Panc1 (cell line): ENCODE data around the gene CACNA1B. TPM values are rescaled to one million over a fixed set of nuclear protein-coding genes. Genes with fewer than 3 reads are reported as not detected.

Source experiments
- ATAC-seq: fragments of 200-7000 bp; cut with Tn5 transposase; 2 replicates; pipeline ENCODE4 v1.9.1; 2020; ENCODE audit warnings: mild to moderate bottlenecking, moderate library complexity
- BruUV-seq: library from RNA; stranded (reverse); fragments of 400-500 nt; replicated peaks from 2 replicates; lab custom pipeline; 2021; lab: Mats Ljungman, UMichigan
- CTCF ChIA-PET: fragments of 300-600 bp; sonication (Branson Sonifier 250); formaldehyde crosslinking; loops from one replicate; lab custom pipeline; 2022; ENCODE audit warnings: antibody characterized with exemption; lab: Charles Lee
- POLR2A ChIA-PET: fragments of 300-600 bp; sonication (Branson Sonifier 250); formaldehyde crosslinking; loops from one replicate; lab custom pipeline; 2022; ENCODE audit warnings: antibody characterized with exemption; lab: Charles Lee
- DNase-seq: peaks from one replicate; pipeline ENCODE4 v3.0.0-alpha.2; 2010; ENCODE audit warnings: low read depth, low spot score
- H3K27ac ChIP-seq: 2 replicates; pipeline ENCODE4 v1.5.1; 2011; ENCODE audit warnings: mild to moderate bottlenecking, low read length, inconsistent platforms
- H3K27me3 ChIP-seq: fragments of 200-500 bp; sonication (Bioruptor generic); 2 replicates; pipeline ENCODE4 v1.6.0; 2014; ENCODE audit warnings: low read length, inconsistent platforms; ENCODE audit not compliant: control insufficient read depth, insufficient read depth
- H3K36me3 ChIP-seq: fragments of 200-500 bp; sonication (Bioruptor generic); 2 replicates; pipeline ENCODE4 v1.5.1; 2014; ENCODE audit warnings: inconsistent platforms, mild to moderate bottlenecking, low read length, moderate library complexity; ENCODE audit not compliant: control insufficient read depth, insufficient read depth
- H3K4me1 ChIP-seq: 2 replicates; pipeline ENCODE4 v1.5.1; 2011; ENCODE audit warnings: inconsistent platforms, mild to moderate bottlenecking, low read length, moderate library complexity; ENCODE audit not compliant: control insufficient read depth, insufficient read depth
- H3K4me3 ChIP-seq, 2 experiments: 2 replicates each; pipeline ENCODE4 v1.5.1; 2011 to 2012; ENCODE audit warnings: low read depth in 2 of 2, low read length in 2 of 2, mild to moderate bottlenecking in 2 of 2, inconsistent platforms in 1 of 2, moderate library complexity in 1 of 2
- H3K9me3 ChIP-seq: fragments of 200-500 bp; sonication (Bioruptor generic); 2 replicates; pipeline ENCODE4 v1.5.1; 2014; ENCODE audit warnings: low read depth, mild to moderate bottlenecking, inconsistent platforms, low read length, moderate library complexity; ENCODE audit not compliant: control insufficient read depth, insufficient read depth
- POLR2AphosphoS5 ChIP-seq: IDR thresholded peaks from 2 replicates; pipeline ENCODE4 v1.6.1; 2012; ENCODE audit warnings: mild to moderate bottlenecking, low read depth, low read length, moderate library complexity
- REST ChIP-seq, 2 experiments: IDR thresholded peaks; 2 replicates each; pipeline ENCODE4 v1.6.1; 2011 to 2012; ENCODE audit warnings: low read depth in 2 of 2, control low read depth in 1 of 2, low read length in 1 of 2, mild to moderate bottlenecking in 1 of 2, moderate library complexity in 1 of 2; ENCODE audit not compliant: insufficient read depth in 1 of 2
- SIN3A ChIP-seq: IDR thresholded peaks from 2 replicates; pipeline ENCODE4 v1.6.1; 2012; ENCODE audit warnings: low read depth, mild to moderate bottlenecking, low read length, moderate library complexity, borderline replicate concordance; ENCODE audit not compliant: insufficient read depth
- TCF7L2 ChIP-seq: IDR thresholded peaks from 2 replicates; pipeline ENCODE4 v1.6.1; 2011; ENCODE audit warnings: mild to moderate bottlenecking, low read depth, low read length, inconsistent platforms
- in situ Hi-C: cut with HindIII; loops from 2 replicates; pipeline ENCODE4 v1.10.0; 2016; ENCODE audit warnings: low sequenced_read_pairs, low pct_unique_long_range_greater_than_20kb
- intact Hi-C: fragments of 100-400 bp; cut with micrococcal nuclease; formaldehyde crosslinking; loops from one replicate; pipeline ENCODE4 v1.10.0; 2022; ENCODE audit not compliant: unreplicated experiment
- total RNA-seq: library from RNA; stranded (reverse); gene quantifications from one replicate; pipeline ENCODE4 v1.2.1, GENCODE V29; 2021; ENCODE audit not compliant: unreplicated experiment
- TF ChIP-seq, protein P1 (sequence below): fragments of 450-650 bp; IDR thresholded peaks from 2 replicates; pipeline ENCODE4 v1.5.1; 2017; ENCODE audit warnings: mild to moderate bottlenecking

CACNA1B gene
- total RNA-seq, 1 experiment from 2014 or later = 0.49 TPM

GRCh38 chr9:138070815-138071214 is 193.2 kb downstream of the CACNA1B start:
- no peaks in the 10 kb centered on the region for H3K4me1 ChIP-seq
- ChIA-PET CTCF (no interaction called here), POLR2A (no interaction called here)
- H3K4me3 ChIP-seq = no peak overlapping the region
- intact Hi-C loops (no loop called here), in situ Hi-C loops (no loop called here)
- H3K36me3 ChIP-seq = no peaks in the 10 kb centered on the region
- no peaks in the 10 kb centered on the region for H3K9me3 ChIP-seq
- no peaks in the 10 kb centered on the region for H3K27me3 ChIP-seq
- TF ChIP-seq, protein P1, sequence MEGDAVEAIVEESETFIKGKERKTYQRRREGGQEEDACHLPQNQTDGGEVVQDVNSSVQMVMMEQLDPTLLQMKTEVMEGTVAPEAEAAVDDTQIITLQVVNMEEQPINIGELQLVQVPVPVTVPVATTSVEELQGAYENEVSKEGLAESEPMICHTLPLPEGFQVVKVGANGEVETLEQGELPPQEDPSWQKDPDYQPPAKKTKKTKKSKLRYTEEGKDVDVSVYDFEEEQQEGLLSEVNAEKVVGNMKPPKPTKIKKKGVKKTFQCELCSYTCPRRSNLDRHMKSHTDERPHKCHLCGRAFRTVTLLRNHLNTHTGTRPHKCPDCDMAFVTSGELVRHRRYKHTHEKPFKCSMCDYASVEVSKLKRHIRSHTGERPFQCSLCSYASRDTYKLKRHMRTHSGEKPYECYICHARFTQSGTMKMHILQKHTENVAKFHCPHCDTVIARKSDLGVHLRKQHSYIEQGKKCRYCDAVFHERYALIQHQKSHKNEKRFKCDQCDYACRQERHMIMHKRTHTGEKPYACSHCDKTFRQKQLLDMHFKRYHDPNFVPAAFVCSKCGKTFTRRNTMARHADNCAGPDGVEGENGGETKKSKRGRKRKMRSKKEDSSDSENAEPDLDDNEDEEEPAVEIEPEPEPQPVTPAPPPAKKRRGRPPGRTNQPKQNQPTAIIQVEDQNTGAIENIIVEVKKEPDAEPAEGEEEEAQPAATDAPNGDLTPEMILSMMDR = no peak
- no peak for TF ChIP-seq REST (IDR thresholded peaks at IDR 0.05; ENCODE audit: insufficient read depth in 1 of 2, low read depth in 2 of 2, low read length in 1 of 2)
- ATAC-seq (no peak), DNase-seq (no peak)
- no TSS peak for BruUV-seq
- no peak overlapping the region for H3K27ac ChIP-seq

- BruUV-seq = no TSS peak
- Histone ChIP-seq H3K36me3 (no peaks in the 10 kb centered on the region), H3K4me1 (no peaks in the 10 kb centered on the region), H3K27me3 (no peaks in the 10 kb centered on the region), H3K27ac (no peak overlapping the region), H3K4me3 (no peak overlapping the region), H3K9me3 (no peaks in the 10 kb centered on the region)
- ChIA-PET POLR2A (no interaction called here), CTCF (no interaction called here)
- TF ChIP-seq POLR2AphosphoS5 (no peak), SIN3A (no peak)
- intact Hi-C loops (no loop called here), in situ Hi-C loops (no loop called here)
- DNase-seq (no peak), ATAC-seq (no peak)
Observed at GRCh38 chr9:138071292-138071691, 193.7 kb downstream of the CACNA1B start.

GRCh38 chr9:138071731-138072130 is 194.1 kb downstream of the CACNA1B start:
- Histone ChIP-seq H3K4me1 (no peaks in the 10 kb centered on the region), H3K36me3 (no peaks in the 10 kb centered on the region), H3K9me3 (no peaks in the 10 kb centered on the region), H3K4me3 (no peak overlapping the region), H3K27me3 (no peaks in the 10 kb centered on the region), H3K27ac (no peak overlapping the region)
- ChIA-PET POLR2A (no interaction called here), CTCF (no interaction called here)
- TF ChIP-seq TCF7L2 (no peak), SIN3A (no peak), REST (IDR thresholded peaks at IDR 0.05; ENCODE audit: insufficient read depth in 1 of 2, low read depth in 2 of 2, low read length in 1 of 2) (no peak)
- TF ChIP-seq, protein P1 = no peak
- no TSS peak for BruUV-seq
- ATAC-seq (no peak), DNase-seq (no peak)
- intact Hi-C loops = no loop called here
- in situ Hi-C loops = no loop called here
